ENCODE results near the gene ACOT7.
A peak's percentile ranks its signal among the peaks of the same experiment; 100 is the strongest.
"Not testable (repeated sequence)": the region's sequence is repeated elsewhere in the genome, so short reads cannot be mapped to it uniquely, and the experiment has no call there.

Gene ACOT7

DNA sequence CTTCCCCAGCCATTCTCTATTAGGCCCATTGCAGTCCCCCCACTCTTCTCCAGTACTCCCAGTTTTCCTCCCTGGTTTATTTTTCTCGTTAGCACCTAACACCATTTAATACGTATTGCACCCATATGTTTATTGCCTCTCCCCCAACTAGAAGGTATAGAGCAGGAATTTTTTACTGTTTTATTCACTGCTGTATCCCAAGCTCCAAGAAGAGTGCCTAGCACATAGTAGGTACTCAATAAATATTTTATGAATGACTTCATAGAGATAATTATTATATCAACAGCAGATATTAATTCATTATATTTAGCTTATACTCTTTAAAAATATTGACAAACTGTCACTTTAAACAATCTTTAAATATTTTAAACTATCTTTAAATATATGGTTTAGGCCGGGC is 5.7 kb upstream of the ACOT7 start:
- H3K9me3 ChIP-seq (ENCODE audit: low read length), result no peaks in the 10 kb centered on the region
- no peaks in the 10 kb centered on the region for H3K27me3 ChIP-seq (ENCODE audit: insufficient read depth, low read length)
- no peak overlapping the region for H2AFZ ChIP-seq (ENCODE audit: low read depth, low read length)
- peaks cover under 1% of the 10 kb centered on the region for H3K4me1 ChIP-seq (ENCODE audit: insufficient read depth, low read length)
- no peaks in the 10 kb centered on the region for H3K36me3 ChIP-seq (ENCODE audit: insufficient read depth, low read length)
- H3K4me3 ChIP-seq (ENCODE audit: low read length), result no peak overlapping the region

- Histone ChIP-seq H3K9me3 (ENCODE audit: low read length) (no peaks in the 10 kb centered on the region), H2AFZ (ENCODE audit: low read depth, low read length) (no peak overlapping the region), H3K27me3 (ENCODE audit: insufficient read depth, low read length) (no peaks in the 10 kb centered on the region)
Measured at GRCh38 chr1:6397844-6398441, 4.4 kb upstream of the ACOT7 start.

GRCh38 chr1:6396998-6397397 is 3.4 kb upstream of the ACOT7 start:
- Histone ChIP-seq H3K27me3 (ENCODE audit: insufficient read depth, low read length) (no peaks in the 10 kb centered on the region), H3K4me1 (ENCODE audit: insufficient read depth, low read length) (peaks cover 10% of the 10 kb centered on the region), H2AFZ (ENCODE audit: low read depth, low read length) (no peak overlapping the region), H3K36me3 (ENCODE audit: insufficient read depth, low read length) (no peaks in the 10 kb centered on the region), H3K9me3 (ENCODE audit: low read length) (no peaks in the 10 kb centered on the region), H3K4me3 (ENCODE audit: low read length) (no peak overlapping the region)

More at GRCh38 chr1:6397844-6398441, 4.4 kb upstream of the ACOT7 start:
- H3K4me1 ChIP-seq (ENCODE audit: insufficient read depth, low read length), result peaks cover 4% of the 10 kb centered on the region
- no peak overlapping the region for H3K4me3 ChIP-seq (ENCODE audit: low read length)
- H3K36me3 ChIP-seq (ENCODE audit: insufficient read depth, low read length), result no peaks in the 10 kb centered on the region

DNA sequence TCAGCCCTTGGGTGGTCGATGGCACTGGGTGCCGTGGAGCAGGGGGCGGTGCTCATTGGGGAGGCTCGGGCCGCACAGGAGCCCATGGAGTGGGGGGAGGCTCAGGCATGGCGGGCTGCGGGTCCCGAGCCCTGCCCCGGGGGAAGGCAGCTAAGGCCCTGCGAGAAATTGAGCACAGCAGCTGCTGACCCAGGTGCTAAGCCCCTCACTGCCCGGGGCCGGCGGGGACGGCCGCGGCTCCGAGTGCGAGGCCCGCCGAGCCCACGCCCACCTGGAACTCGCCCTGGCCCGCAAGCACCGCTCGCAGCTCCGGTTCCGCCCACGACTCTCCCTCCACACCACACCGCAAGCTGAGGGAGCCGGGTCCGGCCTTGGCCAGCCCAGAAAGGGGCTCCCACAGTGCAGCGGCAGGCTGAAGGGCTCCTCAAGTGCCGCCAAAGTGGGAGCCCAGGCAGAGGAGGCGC is 2.2 kb upstream of the ACOT7 start:
- not testable (repeated sequence) for H3K36me3 ChIP-seq (ENCODE audit: insufficient read depth, low read length); H3K4me3 ChIP-seq (ENCODE audit: low read length); H2AFZ ChIP-seq (ENCODE audit: low read depth, low read length); H3K27me3 ChIP-seq (ENCODE audit: insufficient read depth, low read length); H3K9me3 ChIP-seq (ENCODE audit: low read length)
- H3K4me1 ChIP-seq (ENCODE audit: insufficient read depth, low read length), result peaks cover 17% of the 10 kb centered on the region

DNA sequence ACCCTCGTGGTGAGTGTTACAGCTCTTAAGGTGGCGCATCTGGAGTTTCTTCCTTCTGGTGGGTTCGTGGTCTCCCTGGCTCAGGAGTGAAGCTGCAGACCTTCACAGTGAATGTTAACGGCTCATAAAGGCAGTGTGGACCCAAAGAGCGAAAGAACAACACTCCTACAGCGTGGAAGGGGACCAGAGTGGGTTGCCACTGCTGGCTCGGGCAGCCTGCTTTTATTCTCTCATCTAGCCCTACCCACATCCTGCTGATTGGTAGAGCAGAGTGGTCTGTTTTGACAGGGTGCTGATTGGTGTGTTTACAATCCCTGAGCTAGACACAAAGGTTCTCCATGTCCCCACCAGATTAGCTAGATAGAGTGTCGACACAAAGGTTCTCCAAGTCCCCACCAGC is 1.6 kb upstream of the ACOT7 start:
- not testable (repeated sequence) for H3K9me3 ChIP-seq (ENCODE audit: low read length); H3K4me3 ChIP-seq (ENCODE audit: low read length); H2AFZ ChIP-seq (ENCODE audit: low read depth, low read length); H3K36me3 ChIP-seq (ENCODE audit: insufficient read depth, low read length); H3K27me3 ChIP-seq (ENCODE audit: insufficient read depth, low read length)
- H3K4me1 ChIP-seq (ENCODE audit: insufficient read depth, low read length), result peaks cover 17% of the 10 kb centered on the region

DNA sequence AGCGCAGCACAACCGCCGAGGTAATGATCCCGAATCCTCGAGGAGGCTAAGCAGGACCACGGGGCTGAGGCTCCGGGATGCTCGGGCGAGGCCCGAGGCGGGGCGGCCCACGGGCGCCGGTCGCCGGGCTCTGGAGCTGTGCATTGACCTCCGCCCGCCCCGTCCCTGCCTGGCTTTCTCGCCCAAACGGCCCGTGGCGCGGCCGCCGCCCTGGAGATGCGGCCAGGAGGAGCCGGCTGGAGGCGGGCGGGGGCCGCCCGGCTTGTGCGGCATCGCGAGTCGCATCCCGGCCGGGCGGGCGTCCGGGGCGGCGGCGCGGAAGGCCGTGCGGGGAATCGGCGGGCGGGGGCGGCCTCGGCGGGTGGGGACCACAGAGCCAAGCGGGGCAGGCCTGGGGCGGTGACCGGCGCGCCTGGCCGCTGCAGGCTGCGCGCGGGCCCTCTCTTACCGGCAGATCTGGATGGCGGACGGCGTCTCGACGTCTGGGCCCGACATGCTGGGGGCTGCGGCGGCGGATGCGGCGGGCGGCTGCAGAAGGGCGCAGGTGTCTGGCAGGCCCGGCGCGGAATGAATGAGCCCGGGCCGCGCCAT is 663 bp downstream of the ACOT7 start:
- H3K27me3 ChIP-seq (ENCODE audit: insufficient read depth, low read length), result no peaks in the 10 kb centered on the region
- H3K9me3 ChIP-seq (ENCODE audit: low read length), result no peaks in the 10 kb centered on the region
- H3K4me1 ChIP-seq (ENCODE audit: insufficient read depth, low read length), result peaks cover 17% of the 10 kb centered on the region
- no peak overlapping the region for H2AFZ ChIP-seq (ENCODE audit: low read depth, low read length)
- peak overlapping the region; percentile 73 for H3K4me3 ChIP-seq (ENCODE audit: low read length)
- peaks cover 2% of the 10 kb centered on the region for H3K36me3 ChIP-seq (ENCODE audit: insufficient read depth, low read length)

DNA sequence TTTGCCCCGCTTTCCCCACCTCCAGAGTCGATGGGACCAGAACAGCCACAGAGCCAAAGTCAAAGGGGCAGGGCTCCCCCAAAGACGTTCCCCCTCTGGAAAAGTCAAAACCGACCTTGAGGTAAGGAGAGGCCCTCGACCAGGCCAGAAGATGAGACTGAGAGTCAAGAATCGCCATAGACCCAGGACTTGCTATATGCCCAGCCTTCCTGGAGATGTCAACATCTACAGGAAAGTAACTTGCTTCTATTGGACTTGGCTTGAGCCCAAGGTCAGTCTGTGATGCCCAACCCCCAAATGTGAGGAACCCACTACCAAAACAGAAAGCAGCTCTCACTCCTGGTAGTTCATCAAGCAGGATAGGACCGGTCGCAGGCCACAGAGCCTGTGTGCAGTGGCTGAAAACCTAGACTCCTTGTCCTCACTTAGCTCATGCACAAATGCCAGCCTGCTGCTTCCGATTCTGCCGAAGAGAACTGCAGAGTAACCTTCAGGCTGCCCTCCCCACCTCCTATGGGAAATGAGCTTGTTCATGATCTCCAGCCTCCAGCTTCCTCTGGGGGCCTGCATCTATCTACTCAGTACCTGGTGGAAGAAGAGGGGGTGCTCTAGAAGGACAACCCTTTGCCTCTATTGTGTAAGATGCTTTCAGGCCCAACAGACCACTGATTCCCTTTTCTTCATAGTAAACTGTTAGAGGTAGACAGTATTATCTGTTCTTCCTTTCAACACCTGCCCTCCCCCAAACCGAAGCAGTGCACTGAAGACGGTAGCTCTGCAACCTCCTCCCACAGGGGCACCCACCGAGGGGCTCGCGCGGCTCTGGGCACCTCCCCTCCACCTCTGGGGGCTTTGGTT is 1.4 kb downstream of the ACOT7 start:
- Histone ChIP-seq H3K4me1 (ENCODE audit: insufficient read depth, low read length) (peaks cover 17% of the 10 kb centered on the region), H3K4me3 (ENCODE audit: low read length) (peak overlapping the region; percentile 73), H3K27me3 (ENCODE audit: insufficient read depth, low read length) (no peaks in the 10 kb centered on the region), H3K36me3 (ENCODE audit: insufficient read depth, low read length) (peaks cover 2% of the 10 kb centered on the region), H3K9me3 (ENCODE audit: low read length) (no peaks in the 10 kb centered on the region), H2AFZ (ENCODE audit: low read depth, low read length) (no peak overlapping the region)

DNA sequence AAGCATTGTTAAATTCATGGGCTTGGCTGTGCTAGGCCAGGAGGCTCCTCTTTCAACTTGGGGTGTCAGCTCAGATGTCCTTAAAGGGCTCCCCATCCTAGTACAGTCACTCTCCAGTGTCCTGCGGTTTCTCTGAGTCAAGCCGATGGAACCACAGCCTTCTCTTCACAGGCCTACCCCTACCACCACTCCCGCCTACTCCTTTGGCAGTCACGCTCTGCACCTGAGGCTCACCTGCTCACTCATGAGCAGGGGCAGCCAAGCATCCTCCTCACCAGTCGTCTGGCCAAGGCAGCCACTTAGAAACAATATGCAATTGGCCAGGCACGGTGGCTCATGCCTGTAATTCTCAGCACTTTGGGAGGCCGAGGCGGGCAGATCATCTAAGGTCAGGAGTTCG is 3.6 kb downstream of the ACOT7 start:
- Histone ChIP-seq H3K9me3 (ENCODE audit: low read length) (no peaks in the 10 kb centered on the region), H3K27me3 (ENCODE audit: insufficient read depth, low read length) (no peaks in the 10 kb centered on the region), H2AFZ (ENCODE audit: low read depth, low read length) (no peak overlapping the region), H3K4me1 (ENCODE audit: insufficient read depth, low read length) (peaks cover 28% of the 10 kb centered on the region), H3K36me3 (ENCODE audit: insufficient read depth, low read length) (peaks cover 2% of the 10 kb centered on the region), H3K4me3 (ENCODE audit: low read length) (no peak overlapping the region)

- H2AFZ ChIP-seq (ENCODE audit: low read depth, low read length), result no peak overlapping the region
- H3K9me3 ChIP-seq (ENCODE audit: low read length), result peaks cover 2% of the 10 kb centered on the region
- H3K4me3 ChIP-seq (ENCODE audit: low read length), result no peak overlapping the region
Measured at GRCh38 chr1:6386371-6386949, 7.1 kb downstream of the ACOT7 start.

DNA sequence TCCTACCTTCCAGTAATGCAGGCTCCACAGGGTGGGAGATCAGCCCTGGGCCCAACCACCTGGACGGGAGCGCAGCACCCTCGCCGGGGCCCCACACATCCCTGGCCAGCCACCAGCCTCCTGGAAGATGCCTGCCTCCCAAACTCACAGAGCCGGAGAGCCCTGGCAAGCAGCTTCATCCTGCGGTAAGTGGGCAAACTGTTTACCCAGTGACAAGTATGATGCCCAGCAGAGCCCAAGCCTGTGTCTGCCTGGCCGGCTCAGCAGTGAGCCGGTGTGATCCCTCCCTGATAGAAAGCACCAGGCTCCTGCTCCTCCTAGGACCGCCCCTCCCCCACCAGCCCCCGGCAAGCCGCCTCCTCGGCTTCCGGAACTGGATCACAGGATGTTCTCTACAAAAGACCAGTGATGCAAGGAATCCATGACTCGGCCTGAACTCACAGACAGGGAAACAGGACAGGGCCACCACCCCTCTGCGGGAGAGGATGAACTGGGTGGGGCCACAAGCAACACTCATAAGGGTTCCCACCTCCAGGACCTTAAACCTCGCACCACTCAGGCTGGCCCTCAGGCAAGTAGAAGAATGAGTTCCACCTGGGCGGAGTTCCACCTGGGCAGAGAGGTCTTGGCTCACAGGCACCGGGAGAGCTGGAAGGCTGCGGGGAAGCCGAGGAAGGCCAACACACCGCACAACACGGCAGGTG is 7.9 kb downstream of the ACOT7 start:
- H3K36me3 ChIP-seq (ENCODE audit: insufficient read depth, low read length), result peaks cover 2% of the 10 kb centered on the region
- H3K4me3 ChIP-seq (ENCODE audit: low read length), result no peak overlapping the region
- H3K9me3 ChIP-seq (ENCODE audit: low read length), result peaks cover 2% of the 10 kb centered on the region
- H3K4me1 ChIP-seq (ENCODE audit: insufficient read depth, low read length), result peaks cover 16% of the 10 kb centered on the region
- H3K27me3 ChIP-seq (ENCODE audit: insufficient read depth, low read length), result no peaks in the 10 kb centered on the region
- H2AFZ ChIP-seq (ENCODE audit: low read depth, low read length), result no peak overlapping the region

More at GRCh38 chr1:6386371-6386949, 7.1 kb downstream of the ACOT7 start:
- Histone ChIP-seq H3K27me3 (ENCODE audit: insufficient read depth, low read length) (no peaks in the 10 kb centered on the region), H3K4me1 (ENCODE audit: insufficient read depth, low read length) (peaks cover 17% of the 10 kb centered on the region), H3K36me3 (ENCODE audit: insufficient read depth, low read length) (peaks cover 2% of the 10 kb centered on the region)

DNA sequence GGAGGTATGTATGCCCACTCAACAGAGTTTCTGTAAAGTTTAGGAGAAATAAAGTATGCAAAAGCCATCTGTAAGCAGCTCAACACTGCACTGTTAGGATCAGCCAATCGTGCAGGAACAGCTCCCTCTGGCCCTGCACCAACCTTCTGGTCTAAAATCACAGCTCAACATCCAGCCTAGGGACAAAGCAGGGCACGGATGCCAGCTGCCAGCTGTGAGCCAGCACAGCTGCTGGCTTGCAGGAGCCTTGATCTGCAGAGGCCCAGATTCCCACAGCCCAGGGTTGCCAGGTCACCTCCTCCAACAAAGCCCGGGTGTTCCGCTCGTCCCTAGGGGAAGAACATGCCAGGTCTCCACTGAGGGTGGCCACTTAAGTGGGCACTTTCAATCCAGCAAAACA is 8.6 kb downstream of the ACOT7 start:
- Histone ChIP-seq H3K27me3 (ENCODE audit: insufficient read depth, low read length) (no peaks in the 10 kb centered on the region), H3K9me3 (ENCODE audit: low read length) (peaks cover 2% of the 10 kb centered on the region), H2AFZ (ENCODE audit: low read depth, low read length) (no peak overlapping the region), H3K36me3 (ENCODE audit: insufficient read depth, low read length) (peaks cover 2% of the 10 kb centered on the region), H3K4me3 (ENCODE audit: low read length) (no peak overlapping the region), H3K4me1 (ENCODE audit: insufficient read depth, low read length) (peaks cover 16% of the 10 kb centered on the region)

DNA sequence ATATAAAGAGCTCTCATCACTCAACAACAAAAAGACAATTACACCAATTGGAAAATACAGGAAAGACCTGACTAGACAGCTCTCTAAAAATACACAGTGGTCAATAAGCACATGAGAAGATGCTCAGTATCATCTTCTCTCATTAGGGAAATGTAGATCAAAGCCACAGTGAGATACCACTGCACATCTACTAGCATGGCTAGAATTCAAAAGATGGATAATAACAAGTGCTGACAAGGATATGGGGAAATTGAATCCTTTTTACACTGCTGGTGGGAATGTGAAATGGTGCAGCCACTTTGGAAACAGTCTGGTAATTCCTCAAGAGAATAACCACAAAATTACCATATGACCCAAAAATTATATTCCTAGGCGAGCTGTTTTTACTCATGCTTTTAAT is 9.4 kb downstream of the ACOT7 start:
- Histone ChIP-seq H3K36me3 (ENCODE audit: insufficient read depth, low read length) (no peaks in the 10 kb centered on the region), H2AFZ (ENCODE audit: low read depth, low read length) (no peak overlapping the region), H3K9me3 (ENCODE audit: low read length) (peaks cover 2% of the 10 kb centered on the region), H3K4me1 (ENCODE audit: insufficient read depth, low read length) (peaks cover 16% of the 10 kb centered on the region), H3K27me3 (ENCODE audit: insufficient read depth, low read length) (no peaks in the 10 kb centered on the region), H3K4me3 (ENCODE audit: low read length) (no peak overlapping the region)
